DOHH2 (cell line): ENCODE data around the gene ZNF467.

ENCODE experiments used
- H3F3A ChIP-seq: fragments of 200-600 bp; sonication (generic), shearing (Covaris generic); 2 replicates; pipeline ENCODE4 v1.6.0; 2016; ENCODE audit warnings: antibody characterized with exemption, mild to moderate bottlenecking; ENCODE audit not compliant: control insufficient read depth, insufficient read depth
- H3K27ac ChIP-seq: fragments of 200-600 bp; sonication (generic); 2 replicates; pipeline ENCODE4 v1.5.1; 2014; ENCODE audit warnings: low read depth, mild to moderate bottlenecking, low read length, moderate library complexity
- H3K27me3 ChIP-seq: fragments of 200-600 bp; sonication (generic); 2 replicates; pipeline ENCODE4 v1.6.1; 2014; ENCODE audit warnings: mild to moderate bottlenecking, low read length, mixed read lengths; ENCODE audit not compliant: control insufficient read depth
- H3K36me3 ChIP-seq: fragments of 200-600 bp; sonication (generic); 2 replicates; pipeline ENCODE4 v1.6.1; 2014; ENCODE audit warnings: mild to moderate bottlenecking, low read length, moderate library complexity, mixed read lengths; ENCODE audit not compliant: control insufficient read depth
- H3K4me1 ChIP-seq: fragments of 200-600 bp; sonication (generic); 2 replicates; pipeline ENCODE4 v1.6.1; 2014; ENCODE audit warnings: mild to moderate bottlenecking, low read length, mixed read lengths; ENCODE audit not compliant: control insufficient read depth
- H3K4me2 ChIP-seq: fragments of 200-600 bp; sonication (generic); 2 replicates; pipeline ENCODE4 v1.6.0; 2014; ENCODE audit warnings: mild to moderate bottlenecking, low read length, moderate library complexity
- H3K4me3 ChIP-seq: fragments of 200-600 bp; sonication (generic); 2 replicates; pipeline ENCODE4 v1.5.1; 2014; ENCODE audit warnings: mild to moderate bottlenecking, low read length, mixed read lengths
- H3K79me2 ChIP-seq: fragments of 200-600 bp; sonication (generic); 2 replicates; pipeline ENCODE4 v1.6.1; 2014; ENCODE audit warnings: mild to moderate bottlenecking, low read length, mixed read lengths; ENCODE audit not compliant: control insufficient read depth
- H3K9me2 ChIP-seq: fragments of 200-600 bp; sonication (generic); replicated peaks from 2 replicates; pipeline ENCODE4 v1.6.1; 2014; ENCODE audit warnings: mild to moderate bottlenecking, low read length, mixed read lengths; ENCODE audit not compliant: control insufficient read depth
- H3K9me3 ChIP-seq: fragments of 200-600 bp; sonication (generic); 2 replicates; pipeline ENCODE4 v1.6.1; 2014; ENCODE audit warnings: antibody characterized with exemption, low read length, mixed read lengths; ENCODE audit not compliant: control insufficient read depth, insufficient read depth
- H4K20me1 ChIP-seq: fragments of 200-600 bp; sonication (generic); 2 replicates; pipeline ENCODE4 v1.6.0; 2014; ENCODE audit warnings: low read depth, mild to moderate bottlenecking, antibody characterized with exemption, low read length, moderate library complexity; ENCODE audit not compliant: control insufficient read depth, insufficient read depth
- EZH2phosphoT487 ChIP-seq: fragments of 200-600 bp; sonication (generic); IDR thresholded peaks from 2 replicates; pipeline ENCODE4 v1.6.1; 2017; ENCODE audit warnings: borderline replicate concordance, mild to moderate bottlenecking, antibody characterized with exemption, low read length, moderate library complexity, mixed read lengths
- TF ChIP-seq, protein P1 (sequence below): fragments of 200-600 bp; sonication (generic); IDR thresholded peaks from one replicate; pipeline ENCODE4 v1.5.1; 2014; ENCODE audit warnings: antibody characterized with exemption, mild to moderate bottlenecking, low read depth, low read length; ENCODE audit not compliant: poor library complexity, severe bottlenecking

ZNF467 gene

DNA sequence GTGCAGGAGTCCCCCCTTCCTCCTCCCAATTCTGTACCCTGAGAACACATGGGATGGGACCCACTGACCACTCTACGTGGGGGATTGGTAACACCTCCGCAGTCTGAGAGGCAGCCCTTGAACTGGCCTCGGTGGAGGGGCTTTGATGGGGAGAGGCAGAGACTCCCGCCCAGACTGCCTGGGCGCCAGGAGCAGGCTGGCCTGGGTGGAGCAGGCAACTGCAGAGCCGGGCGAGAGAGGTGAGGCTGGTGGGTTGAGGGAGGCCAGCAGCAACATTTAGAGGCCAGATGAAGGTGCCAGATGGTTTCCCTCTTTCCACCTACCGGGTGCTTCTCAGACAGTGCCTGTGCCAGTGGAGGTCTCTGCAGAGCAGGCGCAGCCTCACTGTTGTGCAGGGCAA, 30.7 kb upstream of the ZNF467 start:
- Histone ChIP-seq H3K79me2 (no peaks in the 10 kb centered on the region), H3K4me3 (no peak overlapping the region), H3K9me2 (no peaks in the 10 kb centered on the region), H3K27ac (no peak overlapping the region), H3K36me3 (no peaks in the 10 kb centered on the region), H3K27me3 (no peaks in the 10 kb centered on the region), H3K4me1 (no peaks in the 10 kb centered on the region), H3F3A (no peaks in the 10 kb centered on the region), H4K20me1 (0 out of 2 replicates have a peak, but pooled peaks cover 3% of the 10 kb centered on the region), H3K9me3 (no peaks in the 10 kb centered on the region), H3K4me2 (no peak overlapping the region)
- TF ChIP-seq, protein P1, sequence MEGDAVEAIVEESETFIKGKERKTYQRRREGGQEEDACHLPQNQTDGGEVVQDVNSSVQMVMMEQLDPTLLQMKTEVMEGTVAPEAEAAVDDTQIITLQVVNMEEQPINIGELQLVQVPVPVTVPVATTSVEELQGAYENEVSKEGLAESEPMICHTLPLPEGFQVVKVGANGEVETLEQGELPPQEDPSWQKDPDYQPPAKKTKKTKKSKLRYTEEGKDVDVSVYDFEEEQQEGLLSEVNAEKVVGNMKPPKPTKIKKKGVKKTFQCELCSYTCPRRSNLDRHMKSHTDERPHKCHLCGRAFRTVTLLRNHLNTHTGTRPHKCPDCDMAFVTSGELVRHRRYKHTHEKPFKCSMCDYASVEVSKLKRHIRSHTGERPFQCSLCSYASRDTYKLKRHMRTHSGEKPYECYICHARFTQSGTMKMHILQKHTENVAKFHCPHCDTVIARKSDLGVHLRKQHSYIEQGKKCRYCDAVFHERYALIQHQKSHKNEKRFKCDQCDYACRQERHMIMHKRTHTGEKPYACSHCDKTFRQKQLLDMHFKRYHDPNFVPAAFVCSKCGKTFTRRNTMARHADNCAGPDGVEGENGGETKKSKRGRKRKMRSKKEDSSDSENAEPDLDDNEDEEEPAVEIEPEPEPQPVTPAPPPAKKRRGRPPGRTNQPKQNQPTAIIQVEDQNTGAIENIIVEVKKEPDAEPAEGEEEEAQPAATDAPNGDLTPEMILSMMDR: no peak
- TF ChIP-seq EZH2phosphoT487: no peak

DNA sequence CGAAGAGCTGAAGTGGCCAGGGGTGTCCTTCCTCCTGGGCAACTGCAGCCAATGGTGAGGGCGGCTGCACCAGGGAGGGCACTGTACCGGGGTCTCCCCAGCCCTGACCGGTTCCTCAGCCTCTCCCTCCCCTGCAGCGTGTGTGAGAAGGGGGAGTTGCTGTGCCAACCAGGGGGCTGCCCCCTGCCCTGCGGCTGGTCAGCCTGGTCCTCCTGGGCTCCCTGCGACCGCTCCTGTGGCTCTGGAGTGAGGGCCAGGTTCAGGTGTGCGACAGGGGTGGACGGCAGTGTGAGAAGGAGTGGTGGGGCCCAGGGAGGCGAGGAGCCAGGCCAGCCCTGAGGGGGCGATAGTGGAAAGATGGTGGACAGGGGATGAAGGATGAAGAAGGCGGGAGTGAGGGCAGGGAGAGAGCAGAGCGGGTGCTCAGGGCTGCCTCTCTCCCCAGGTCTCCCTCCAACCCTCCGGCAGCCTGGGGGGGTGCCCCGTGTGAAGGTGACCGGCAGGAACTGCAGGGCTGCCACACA, 30.2 kb upstream of the ZNF467 start:
- H3K79me2 ChIP-seq: no peaks in the 10 kb centered on the region
- 0 out of 2 replicates have a peak, but pooled peaks cover 3% of the 10 kb centered on the region for H4K20me1 ChIP-seq
- no peaks in the 10 kb centered on the region for H3K9me2 ChIP-seq
- H3F3A ChIP-seq: no peaks in the 10 kb centered on the region
- H3K36me3 ChIP-seq: no peaks in the 10 kb centered on the region
- H3K4me3 ChIP-seq: no peak overlapping the region
- H3K27me3 ChIP-seq: no peaks in the 10 kb centered on the region
- no peaks in the 10 kb centered on the region for H3K9me3 ChIP-seq
- H3K4me2 ChIP-seq: no peak overlapping the region
- no peak for TF ChIP-seq EZH2phosphoT487
- TF ChIP-seq, protein P1: no peak
- no peak overlapping the region for H3K27ac ChIP-seq
- no peaks in the 10 kb centered on the region for H3K4me1 ChIP-seq

DNA sequence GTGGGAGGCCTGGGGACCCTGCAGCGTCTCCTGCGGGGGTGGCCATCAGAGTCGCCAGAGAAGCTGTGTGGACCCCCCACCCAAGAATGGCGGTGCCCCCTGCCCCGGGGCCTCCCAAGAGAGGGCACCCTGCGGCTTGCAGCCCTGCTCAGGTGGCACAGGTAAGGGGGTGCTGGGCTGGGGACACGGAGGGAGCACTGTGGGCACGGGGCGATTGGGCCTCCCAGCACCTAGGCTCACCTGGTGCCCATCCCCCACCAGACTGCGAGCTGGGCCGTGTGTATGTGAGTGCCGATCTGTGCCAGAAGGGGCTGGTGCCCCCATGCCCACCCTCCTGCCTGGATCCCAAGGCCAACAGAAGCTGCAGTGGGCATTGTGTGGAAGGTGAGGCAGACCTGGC, 29.6 kb upstream of the ZNF467 start:
- H3K36me3 ChIP-seq: no peaks in the 10 kb centered on the region
- H3K9me2 ChIP-seq: no peaks in the 10 kb centered on the region
- H3K4me1 ChIP-seq: no peaks in the 10 kb centered on the region
- no peak overlapping the region for H3K4me3 ChIP-seq
- H3K4me2 ChIP-seq: no peak overlapping the region
- no peaks in the 10 kb centered on the region for H3K27me3 ChIP-seq
- no peaks in the 10 kb centered on the region for H4K20me1 ChIP-seq
- no peak overlapping the region for H3K27ac ChIP-seq
- no peaks in the 10 kb centered on the region for H3K79me2 ChIP-seq
- H3K9me3 ChIP-seq: no peaks in the 10 kb centered on the region
- H3F3A ChIP-seq: no peaks in the 10 kb centered on the region
- no peak for TF ChIP-seq EZH2phosphoT487
- TF ChIP-seq, protein P1: no peak
